Epithelial cell of proximal tubule (primary cell): ENCODE measurements around the gene MGAT2. TPM values are rescaled to one million over a fixed set of nuclear protein-coding genes. Genes with fewer than 3 reads are reported as not detected.

ENCODE experiments used
- DNase-seq: peaks from one replicate; pipeline ENCODE4 v3.0.0-alpha.2; 2011; ENCODE audit warnings: low read depth
- H3K4me3 ChIP-seq: 2 replicates; pipeline ENCODE4 v1.5.1; 2011; ENCODE audit warnings: low read depth, mild to moderate bottlenecking, low read length
- total RNA-seq: library from RNA; depleted of rRNA; stranded (reverse); fragments of >200 nt; gene quantifications from 2 replicates; pipeline ENCODE4 v1.2.3, GENCODE V29; 2015
- TF ChIP-seq, protein P1 (sequence below): conservative IDR thresholded peaks from 2 replicates; pipeline ENCODE4 v1.5.1; 2012; ENCODE audit warnings: low read depth, mild to moderate bottlenecking, low read length

The MGAT2 gene
- total RNA-seq, 1 donor from 2014 or later, result 51.7 TPM

DNA sequence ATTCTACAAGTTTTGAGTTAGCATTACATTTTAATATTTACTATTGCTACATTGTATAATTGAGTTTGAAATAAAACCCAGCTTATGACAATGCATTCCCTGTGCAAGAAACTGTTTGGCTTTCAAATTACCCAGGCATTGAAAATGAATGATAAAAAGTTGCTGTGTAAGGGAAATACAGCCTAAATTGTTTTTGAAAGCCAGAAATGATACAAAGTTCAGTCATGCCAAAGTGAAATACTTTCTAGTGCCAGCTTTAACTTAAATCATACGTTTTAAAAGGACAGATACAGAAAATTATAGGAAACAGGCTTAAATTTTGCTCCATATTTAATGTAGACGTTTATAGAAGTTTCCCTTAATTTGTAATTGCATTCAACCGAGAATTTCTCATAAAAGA lies 2.8 kb downstream of the MGAT2 start:
- TF ChIP-seq, protein P1, sequence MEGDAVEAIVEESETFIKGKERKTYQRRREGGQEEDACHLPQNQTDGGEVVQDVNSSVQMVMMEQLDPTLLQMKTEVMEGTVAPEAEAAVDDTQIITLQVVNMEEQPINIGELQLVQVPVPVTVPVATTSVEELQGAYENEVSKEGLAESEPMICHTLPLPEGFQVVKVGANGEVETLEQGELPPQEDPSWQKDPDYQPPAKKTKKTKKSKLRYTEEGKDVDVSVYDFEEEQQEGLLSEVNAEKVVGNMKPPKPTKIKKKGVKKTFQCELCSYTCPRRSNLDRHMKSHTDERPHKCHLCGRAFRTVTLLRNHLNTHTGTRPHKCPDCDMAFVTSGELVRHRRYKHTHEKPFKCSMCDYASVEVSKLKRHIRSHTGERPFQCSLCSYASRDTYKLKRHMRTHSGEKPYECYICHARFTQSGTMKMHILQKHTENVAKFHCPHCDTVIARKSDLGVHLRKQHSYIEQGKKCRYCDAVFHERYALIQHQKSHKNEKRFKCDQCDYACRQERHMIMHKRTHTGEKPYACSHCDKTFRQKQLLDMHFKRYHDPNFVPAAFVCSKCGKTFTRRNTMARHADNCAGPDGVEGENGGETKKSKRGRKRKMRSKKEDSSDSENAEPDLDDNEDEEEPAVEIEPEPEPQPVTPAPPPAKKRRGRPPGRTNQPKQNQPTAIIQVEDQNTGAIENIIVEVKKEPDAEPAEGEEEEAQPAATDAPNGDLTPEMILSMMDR, result no peak
- no peak for DNase-seq
- peak overlapping the region; percentile 95 for H3K4me3 ChIP-seq

DNA sequence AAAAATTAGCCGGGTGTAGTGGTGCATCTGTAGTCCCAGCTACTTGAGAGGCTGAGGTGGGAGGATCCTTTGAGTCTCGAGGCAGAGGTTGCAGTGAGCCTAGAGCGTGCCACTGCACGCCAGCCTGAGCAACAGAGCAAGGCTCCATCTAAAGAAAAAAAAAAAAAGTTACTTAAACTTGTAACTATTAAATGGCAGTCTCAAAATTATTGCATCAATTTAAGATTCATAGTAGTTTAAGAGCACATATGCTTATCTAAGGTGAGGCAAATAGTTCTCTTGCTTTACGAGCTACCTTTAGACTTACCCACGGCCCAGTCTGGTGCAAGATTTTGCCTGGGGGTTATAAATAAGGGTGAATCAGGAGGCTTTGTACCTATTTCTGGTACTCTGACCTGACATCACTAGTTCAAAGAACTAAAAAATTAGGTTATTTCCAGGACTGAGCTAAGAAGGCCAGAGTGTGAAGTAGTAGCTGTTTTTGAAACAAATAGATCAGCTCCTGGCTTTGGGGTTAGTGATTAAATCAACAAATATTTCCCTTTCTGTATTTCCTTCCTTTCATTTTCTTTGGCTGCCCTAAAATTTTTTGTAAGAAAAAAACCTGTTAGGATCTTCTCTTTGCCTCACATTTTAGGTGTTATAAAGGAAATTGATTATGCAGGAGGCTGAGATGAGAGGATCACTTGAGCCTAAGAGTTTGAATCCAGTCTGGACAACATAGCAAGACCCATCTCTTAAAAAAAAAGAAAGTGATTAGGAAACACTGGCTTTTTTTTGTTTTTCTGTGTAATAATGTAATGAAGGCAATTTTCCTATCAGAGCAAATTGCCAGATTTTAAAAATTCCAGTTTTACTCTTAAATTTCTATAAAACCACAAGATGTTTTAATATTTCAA lies 3.6 kb downstream of the MGAT2 start:
- peak overlapping the region; percentile 95 for H3K4me3 ChIP-seq
- TF ChIP-seq, protein P1, result no peak
- no peak for DNase-seq

DNA sequence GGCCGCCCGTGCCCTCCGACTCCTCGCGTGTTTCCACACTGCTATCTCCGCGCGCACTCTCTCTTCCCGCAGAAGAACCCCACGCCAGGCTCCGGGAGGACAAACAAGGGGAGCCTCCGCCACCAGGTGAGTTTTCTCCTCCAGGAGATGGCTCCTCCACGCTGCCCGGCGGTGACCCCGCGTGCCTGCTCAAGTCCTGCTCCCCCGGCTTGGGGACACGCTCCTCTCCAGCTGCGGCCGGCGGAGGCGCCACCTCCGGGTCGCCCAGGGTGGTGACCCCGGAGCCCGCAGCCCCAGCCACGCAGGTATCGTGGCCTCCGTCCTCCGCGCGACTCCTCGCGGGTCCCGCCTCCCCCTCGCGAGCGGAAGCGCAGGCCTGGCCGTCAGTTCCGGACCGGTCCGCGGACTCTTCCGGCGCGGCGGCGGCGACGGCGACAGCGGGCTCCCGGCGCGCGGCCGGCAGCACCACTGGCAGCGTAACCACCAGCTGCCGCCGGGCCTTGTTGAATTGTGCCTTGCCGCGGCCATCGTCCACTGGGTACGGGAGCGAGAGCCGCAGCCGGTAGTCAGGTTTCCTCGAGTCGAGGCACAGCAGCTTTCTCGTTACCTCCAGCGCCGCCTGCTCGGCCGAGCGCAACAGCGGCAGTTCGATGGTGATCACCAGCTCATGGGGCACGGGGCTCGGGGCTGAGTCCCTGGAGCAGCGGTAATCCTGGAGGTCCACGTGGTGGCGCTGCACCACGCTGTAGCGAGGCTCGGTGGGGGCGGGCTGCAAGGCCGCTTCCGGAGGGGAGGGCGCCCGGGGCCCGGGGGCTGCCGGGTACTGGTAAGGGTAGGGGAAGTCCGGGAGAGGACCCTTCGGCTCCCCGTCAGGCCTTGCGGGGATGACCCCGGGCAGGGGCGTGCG lies 13.3 kb downstream of the MGAT2 start:
- DNase-seq, result no peak
- peak overlapping the region; percentile 96 for H3K4me3 ChIP-seq
- TF ChIP-seq, protein P1, result peak; percentile 70

DNA sequence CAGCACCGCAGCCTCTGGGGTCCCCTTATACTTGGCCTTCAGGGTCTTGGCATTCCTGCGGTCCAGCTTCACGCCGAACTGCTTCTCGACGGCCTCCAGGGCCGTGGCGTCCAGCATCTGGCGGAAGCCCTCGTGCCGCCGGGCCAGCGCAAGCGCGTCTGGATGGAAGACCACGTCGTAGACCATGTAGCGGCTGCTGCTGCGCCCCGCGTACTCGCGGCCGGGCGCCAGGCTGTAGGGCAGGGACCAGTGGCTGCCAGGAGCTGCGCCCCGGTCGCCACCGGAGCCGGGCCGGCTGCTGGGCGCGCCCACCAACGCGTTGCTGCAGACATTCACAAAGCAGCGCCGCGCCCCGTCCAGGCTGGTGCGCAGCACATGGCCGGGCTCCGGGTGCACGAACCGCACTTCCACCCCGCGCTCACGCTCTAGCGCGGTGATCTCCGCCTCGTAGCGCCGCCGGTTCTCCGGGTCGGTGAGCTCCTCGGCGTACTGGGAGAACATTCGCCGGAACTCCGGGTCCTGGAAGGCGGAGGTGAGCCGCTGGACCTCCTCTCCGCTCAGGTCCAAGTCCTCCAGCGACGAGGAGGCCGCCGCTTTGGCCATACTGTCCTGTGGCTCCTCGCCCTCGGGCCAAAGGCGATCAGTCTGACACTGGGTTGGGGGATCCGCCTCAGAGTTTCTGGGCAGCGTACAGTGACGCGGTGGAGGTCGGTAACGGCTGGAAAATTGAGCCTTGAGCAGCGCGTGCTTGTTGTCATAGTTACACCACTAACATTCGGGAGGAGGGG lies 14.1 kb downstream of the MGAT2 start, which contains the start of gene DNAAF2:
Gene DNAAF2 (minus strand): TSS at position 698 of the 788 bp plus-strand sequence. CDS start 95 bp downstream, at position 603.
- DNase-seq, result no peak
- peak within 1 kb of the TSS; percentile 96 for H3K4me3 ChIP-seq
- TF ChIP-seq, protein P1, result no peak

DNA sequence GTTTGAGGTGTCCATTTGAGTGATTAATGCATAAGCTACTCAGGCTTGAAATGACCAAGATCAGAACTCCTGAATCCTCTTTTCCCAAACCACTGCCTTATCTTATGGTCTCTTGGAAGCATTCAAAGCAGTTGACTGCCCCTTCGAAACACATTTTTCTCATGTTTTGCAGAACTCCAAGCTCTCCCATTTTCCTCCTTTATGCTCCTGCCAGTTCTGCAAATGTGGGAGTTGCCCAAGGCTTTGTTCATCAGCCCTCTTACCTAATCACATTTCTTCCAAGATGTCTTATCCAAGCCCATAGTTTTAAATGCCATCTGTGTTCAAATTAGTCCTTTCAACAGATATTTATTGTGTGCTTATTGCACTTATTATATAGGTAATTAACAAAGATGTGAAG lies 16.3 kb downstream of the MGAT2 start:
- H3K4me3 ChIP-seq, result no peak overlapping the region
- TF ChIP-seq, protein P1, result no peak

DNA sequence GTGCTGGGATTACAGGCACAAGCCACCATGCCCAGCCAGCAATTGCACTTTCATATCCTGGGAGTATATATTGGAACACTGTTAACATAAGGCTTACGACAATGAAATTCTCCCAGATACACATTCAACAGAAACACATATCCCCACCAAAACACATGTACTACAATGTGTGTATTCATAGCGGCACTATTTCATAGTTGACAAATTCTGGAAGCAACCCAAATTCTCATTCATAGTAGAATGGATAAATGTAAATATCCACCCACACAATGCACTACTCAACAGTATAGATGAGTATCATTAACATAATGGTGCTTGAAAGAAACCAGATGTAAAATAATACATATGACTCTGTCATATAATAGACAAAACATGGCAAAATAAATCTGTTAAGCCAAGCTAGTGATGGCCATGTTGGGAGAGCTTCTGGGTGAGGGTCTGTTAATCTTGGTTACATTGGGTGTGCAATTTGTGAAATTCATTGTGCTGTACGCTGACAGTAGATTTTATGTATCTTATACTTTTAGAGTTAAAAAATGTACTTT lies 17.0 kb downstream of the MGAT2 start:
- DNase-seq, result no peak
- TF ChIP-seq, protein P1, result no peak
- no peak overlapping the region for H3K4me3 ChIP-seq

More for the DNA sequence above, 16.3 kb downstream of the MGAT2 start:
- DNase-seq, result no peak
